ENCODE results near the gene CDH4. TPM values are rescaled to one million over a fixed set of nuclear protein-coding genes. Genes with fewer than 3 reads are reported as not detected.

Gene CDH4
- total RNA-seq, 1 experiment from 2014 or later, result not detected

DNA sequence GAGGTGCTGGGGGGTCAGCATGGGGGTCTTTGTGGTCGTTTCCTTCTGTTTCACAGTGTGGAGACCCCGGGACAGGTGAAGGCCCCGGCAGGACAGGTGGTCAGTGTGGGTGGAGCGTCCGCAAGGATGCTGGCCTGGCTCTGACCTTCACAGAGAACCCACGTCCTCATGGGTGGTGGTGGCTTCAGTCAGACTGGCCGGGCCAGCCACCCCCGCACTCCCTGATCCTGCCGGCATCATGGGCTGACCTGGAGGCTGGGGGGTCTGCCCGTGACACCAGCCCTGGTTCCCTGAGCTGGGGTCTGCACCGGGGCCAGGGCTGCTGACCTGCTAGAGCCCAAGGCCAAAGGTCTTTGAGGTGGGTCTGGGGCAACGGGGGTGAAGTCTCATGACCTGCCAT lies 41.9 kb downstream of the CDH4 start:
- Histone ChIP-seq H3K27ac (no peak overlapping the region), H3K27me3 (ENCODE audit: insufficient read depth, low read depth) (peaks cover 93% of the 10 kb centered on the region), H3K9me3 (ENCODE audit: insufficient read depth, low read depth) (no peaks in the 10 kb centered on the region), H2AFZ (no peak overlapping the region), H3K4me3 (no peak overlapping the region), H3K9me2 (ENCODE audit: insufficient read depth) (no peaks in the 10 kb centered on the region), H3K36me3 (ENCODE audit: low read depth) (no peaks in the 10 kb centered on the region), H4K20me1 (ENCODE audit: insufficient read depth) (no peaks in the 10 kb centered on the region; the same call in 1 of the 2 replicates), H3K79me2 (ENCODE audit: low read depth) (no peaks in the 10 kb centered on the region), H3F3A (ENCODE audit: insufficient read depth, low read depth) (no peaks in the 10 kb centered on the region), H3K4me1 (replicated peaks; ENCODE audit: insufficient read depth) (no peaks in the 10 kb centered on the region), H3K4me2 (no peak overlapping the region)
- ChIA-PET POLR2A (ENCODE audit: unreplicated experiment) (no interaction called here), CTCF (no interaction called here)
- no TSS peak for BruUV-seq (replicated peaks)
- DNase-seq, result no peak
- intact Hi-C loops (cut with micrococcal nuclease; ENCODE audit: unreplicated experiment), result no loop called here
- no peak for TF ChIP-seq EZH2 (IDR thresholded peaks at IDR 0.05; ENCODE audit: low read depth)
- TF ChIP-seq, protein P1, sequence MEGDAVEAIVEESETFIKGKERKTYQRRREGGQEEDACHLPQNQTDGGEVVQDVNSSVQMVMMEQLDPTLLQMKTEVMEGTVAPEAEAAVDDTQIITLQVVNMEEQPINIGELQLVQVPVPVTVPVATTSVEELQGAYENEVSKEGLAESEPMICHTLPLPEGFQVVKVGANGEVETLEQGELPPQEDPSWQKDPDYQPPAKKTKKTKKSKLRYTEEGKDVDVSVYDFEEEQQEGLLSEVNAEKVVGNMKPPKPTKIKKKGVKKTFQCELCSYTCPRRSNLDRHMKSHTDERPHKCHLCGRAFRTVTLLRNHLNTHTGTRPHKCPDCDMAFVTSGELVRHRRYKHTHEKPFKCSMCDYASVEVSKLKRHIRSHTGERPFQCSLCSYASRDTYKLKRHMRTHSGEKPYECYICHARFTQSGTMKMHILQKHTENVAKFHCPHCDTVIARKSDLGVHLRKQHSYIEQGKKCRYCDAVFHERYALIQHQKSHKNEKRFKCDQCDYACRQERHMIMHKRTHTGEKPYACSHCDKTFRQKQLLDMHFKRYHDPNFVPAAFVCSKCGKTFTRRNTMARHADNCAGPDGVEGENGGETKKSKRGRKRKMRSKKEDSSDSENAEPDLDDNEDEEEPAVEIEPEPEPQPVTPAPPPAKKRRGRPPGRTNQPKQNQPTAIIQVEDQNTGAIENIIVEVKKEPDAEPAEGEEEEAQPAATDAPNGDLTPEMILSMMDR (conservative IDR thresholded peaks at IDR 0.05), result no peak

DNA sequence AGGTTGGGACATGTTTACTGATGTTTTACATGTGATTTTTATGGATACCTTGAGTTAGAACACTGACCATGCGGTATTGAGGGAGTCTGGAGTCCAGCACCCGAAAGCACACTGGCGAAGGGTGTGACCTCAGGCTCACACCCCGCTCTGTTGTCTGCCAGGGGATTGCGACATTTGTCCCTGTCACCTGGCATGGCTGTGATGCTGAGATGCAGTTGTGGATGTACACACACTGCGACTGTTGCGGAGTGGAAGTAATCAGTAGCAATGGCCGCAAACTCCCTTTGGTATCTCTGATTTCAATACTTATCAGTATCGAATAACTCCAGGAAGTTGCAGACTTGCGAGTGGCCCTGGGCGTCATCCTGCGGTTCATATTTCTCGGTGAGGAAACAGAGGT lies 43.2 kb downstream of the CDH4 start:
- no peaks in the 10 kb centered on the region for H3K4me1 ChIP-seq (replicated peaks; ENCODE audit: insufficient read depth)
- TF ChIP-seq EZH2 (IDR thresholded peaks at IDR 0.05; ENCODE audit: low read depth), result no peak
- TF ChIP-seq, protein P1 (conservative IDR thresholded peaks at IDR 0.05), result no peak
- ChIA-PET CTCF (no interaction called here), POLR2A (ENCODE audit: unreplicated experiment) (no interaction called here)
- intact Hi-C loops (cut with micrococcal nuclease; ENCODE audit: unreplicated experiment), result no loop called here
- BruUV-seq (replicated peaks), result no TSS peak
- H3F3A ChIP-seq (ENCODE audit: insufficient read depth, low read depth), result no peaks in the 10 kb centered on the region
- H3K4me2 ChIP-seq, result no peak overlapping the region
- no peak overlapping the region for H2AFZ ChIP-seq
- no peak overlapping the region for H3K4me3 ChIP-seq
- no peaks in the 10 kb centered on the region for H3K79me2 ChIP-seq (ENCODE audit: low read depth)
- no peak for DNase-seq
- H3K36me3 ChIP-seq (ENCODE audit: low read depth), result no peaks in the 10 kb centered on the region
- H3K27ac ChIP-seq, result no peak overlapping the region
- peaks cover 100% of the 10 kb centered on the region for H3K27me3 ChIP-seq (ENCODE audit: insufficient read depth, low read depth)
- H3K9me3 ChIP-seq (ENCODE audit: insufficient read depth, low read depth), result no peaks in the 10 kb centered on the region
- H4K20me1 ChIP-seq (ENCODE audit: insufficient read depth), result no peaks in the 10 kb centered on the region; the same call in 1 of the 2 replicates
- no peaks in the 10 kb centered on the region for H3K9me2 ChIP-seq (ENCODE audit: insufficient read depth)

- H3K9me2 ChIP-seq (ENCODE audit: insufficient read depth), result no peaks in the 10 kb centered on the region
- H3K27me3 ChIP-seq (ENCODE audit: insufficient read depth, low read depth), result peaks cover 100% of the 10 kb centered on the region
- H3K79me2 ChIP-seq (ENCODE audit: low read depth), result no peaks in the 10 kb centered on the region
- intact Hi-C loops (cut with micrococcal nuclease; ENCODE audit: unreplicated experiment), result no loop called here
- no peaks in the 10 kb centered on the region for H3K36me3 ChIP-seq (ENCODE audit: low read depth)
- no TSS peak for BruUV-seq (replicated peaks)
- TF ChIP-seq, protein P1 (conservative IDR thresholded peaks at IDR 0.05), result no peak
- no peak for TF ChIP-seq EZH2 (IDR thresholded peaks at IDR 0.05; ENCODE audit: low read depth)
- no peak overlapping the region for H3K4me2 ChIP-seq
- ChIA-PET CTCF (no interaction called here), POLR2A (ENCODE audit: unreplicated experiment) (no interaction called here)
- no peaks in the 10 kb centered on the region; the same call in 1 of the 2 replicates for H4K20me1 ChIP-seq (ENCODE audit: insufficient read depth)
- no peaks in the 10 kb centered on the region for H3F3A ChIP-seq (ENCODE audit: insufficient read depth, low read depth)
- no peak for DNase-seq
- H2AFZ ChIP-seq, result no peak overlapping the region
- no peaks in the 10 kb centered on the region for H3K4me1 ChIP-seq (replicated peaks; ENCODE audit: insufficient read depth)
- H3K27ac ChIP-seq, result no peak overlapping the region
- H3K4me3 ChIP-seq, result no peak overlapping the region
- no peaks in the 10 kb centered on the region for H3K9me3 ChIP-seq (ENCODE audit: insufficient read depth, low read depth)
Measured at GRCh38 chr20:61295682-61296628, 43.9 kb downstream of the CDH4 start.
